Heart left ventricle (tissue), 16 donors: ENCODE measurements around the gene CCR2. TPM values are rescaled to one million over a fixed set of nuclear protein-coding genes. Genes with fewer than 3 reads are reported as not detected.

Source experiments
- ATAC-seq, 4 donors: fragments of 200-7000 bp; cut with Tn5 transposase; one replicate each; pipeline ENCODE4 v1.9.1; 2020 to 2022; ENCODE audit warnings: moderate library complexity in 4 of 4, mild to moderate bottlenecking in 3 of 4, moderate number of reproducible peaks in 1 of 4
- DNase-seq, 5 donors: peaks; one replicate each; pipeline ENCODE4 v3.0.0-alpha.2; 2020
- H3K27ac ChIP-seq, 12 donors: fragments of 200-600 bp; sonication (generic) in 4 of 12; one replicate each; pipeline versions ENCODE4 v1.5.0 to v1.8.0; 2016 to 2022; ENCODE audit warnings: mild to moderate bottlenecking in 2 of 12
- H3K27me3 ChIP-seq, 9 donors: fragments of 200-600 bp; sonication (generic) in 2 of 9; one replicate each; pipeline versions ENCODE4 v1.5.1 to v1.8.0; 2016 to 2022; ENCODE audit warnings: mild to moderate bottlenecking in 3 of 9
- H3K36me3 ChIP-seq, 9 donors: fragments of 200-600 bp; sonication (generic) in 2 of 9; one replicate each; pipeline versions ENCODE4 v1.5.0 to v1.8.0; 2018 to 2022; ENCODE audit warnings: mild to moderate bottlenecking in 2 of 9
- H3K4me1 ChIP-seq, 12 donors: fragments of 200-600 bp; sonication (generic) in 4 of 12; one replicate each; pipeline versions ENCODE4 v1.5.0 to v1.8.0; 2016 to 2022; ENCODE audit warnings: mild to moderate bottlenecking in 3 of 12
- H3K4me3 ChIP-seq, 12 donors: fragments of 200-600 bp; sonication (generic) in 4 of 12; one replicate each; pipeline versions ENCODE4 v1.5.0 to v1.8.0; 2017 to 2022; ENCODE audit warnings: mild to moderate bottlenecking in 9 of 12, moderate library complexity in 4 of 12
- H3K9me3 ChIP-seq, 12 donors: fragments of 200-600 bp; sonication (generic) in 4 of 12; one replicate each; pipeline versions ENCODE4 v1.5.0 to v1.8.0; 2016 to 2022; ENCODE audit warnings: mild to moderate bottlenecking in 1 of 12
- CTCF ChIP-seq, 12 donors: fragments of 200-600 bp; sonication (generic) in 4 of 12; IDR thresholded peaks; one replicate each; pipeline versions ENCODE4 v1.5.0 to v1.8.0; 2018 to 2022; ENCODE audit warnings: antibody characterized with exemption in 12 of 12, mild to moderate bottlenecking in 5 of 12
- POLR2A ChIP-seq, 2 donors: fragments of 450-650 bp; IDR thresholded peaks; one replicate each; pipeline ENCODE4 v1.6.1; 2017; ENCODE audit warnings: antibody characterized with exemption in 2 of 2, mild to moderate bottlenecking in 2 of 2, moderate library complexity in 2 of 2
- WGBS, 4 donors: extraction: QIAGEN DNeasy Blood & Tissue Kit in 2 of 4; methylation state at CpG; one replicate each; pipeline versions ENCODE4 v1.1.5 to v1.1.7; 2013 to 2018; 5-methylcytosine and 5-hydroxymethylcytosine counted together
- intact Hi-C, 10 donors: fragments of 100-400 bp; cut with DNase I; formaldehyde crosslinking; loops; one replicate each; pipeline versions ENCODE4 v1.11.1 to v1.14.2; 2022
- polyA plus RNA-seq, 2 donors: library from polyadenylated mRNA; stranded (reverse); fragments of 200-250 nt; gene quantifications; one replicate each; pipeline ENCODE4 v1.2.3, GENCODE V29; 2013
- total RNA-seq, 9 donors: library from RNA; depleted of rRNA in 2 of 9; stranded (reverse); fragments of >200 nt in 2 of 9; fragmentation: NEBNext Ultra II Directional in 3 of 9; extraction: Animal tissue kit (Norgen Biotek cat#: 25700) in 3 of 9; gene quantifications; one replicate each; pipeline versions ENCODE4 v1.1.0 to v1.2.4, GENCODE V29; 2016 to 2023
- donor health status: ischemic (EF 13 %, LVEDD 7.1; RV severe dilation, severe dysfunction).
- donor health status: healthy with polysubstance abuse.
- donor health status: DM: no; HTN: yes; CAD: no.
- donor health status: DM: no; HTN: no; CAD: no.
- donor health status: ischemic (EF 25% LVEDD 6.9; RV normal size, moderate dysfunction).
- donor health status: ischemic (EF 25% LVEDD 5.7; RV mildly dilated, moderate dysfunction).
- donor health status: healthy.
- donor health status: DM: yes; HTN: yes; CAD: no.
- donor health status: ischemic (EF 35%, LVEDD 5.7; RV mildly dilated, moderate dysfunction).
- donor health status: nonischemic (EF 11% LVEDD 7.7; RV severe dilation, severe dysfunction).
- donor health status: DM: yes; HTN: yes; CAD: no.
- donor health status: PGD.
- donor health status: ischemic (EF 29% LVEDD 5.4; RV normal size, mild dysfunction).
- donor health status: nonischemic (EF 23%, LVEDD 6.1; RV moderate dilation, normal function).

Gene CCR2
- total and polyA plus RNA-seq, 11 donors: 0.23 to 10.5 (median 0.93) TPM

GRCh38 chr3:46361408-46362283 lies 7.7 kb downstream of the CCR2 start:
- TF ChIP-seq CTCF (IDR thresholded peaks at IDR 0.05) (no peak), POLR2A (IDR thresholded peaks at IDR 0.05) (no peak)
- no peak overlapping the region for H3K4me3 ChIP-seq
- intact Hi-C loops: loop anchor here in 1 of 10 donors (10.0 kb wide), 1 partner anchor 147 kb away; no protein-coding TSS in a partner anchor
- H3K9me3 ChIP-seq: no peaks in the 10 kb centered on the region
- peaks cover 0 to 11% (median 0%) of the 10 kb centered on the region in 9 donors for H3K27me3 ChIP-seq
- peak overlapping the region in 1 of 12 donors; percentile 77 for H3K27ac ChIP-seq
- H3K36me3 ChIP-seq: no peaks in the 10 kb centered on the region
- DNase-seq: peak in 2 of 5 donors; percentile 38 to 53
- H3K4me1 ChIP-seq: peaks cover 0 to 54% (median 0%) of the 10 kb centered on the region in 12 donors
- peak in 3 of 4 donors; percentile 44 to 90 (median 82) for ATAC-seq
- 68 to 75% (median 72%) methylated on average over 8 of the region's 8 CpGs for WGBS, 4 donors

DNA sequence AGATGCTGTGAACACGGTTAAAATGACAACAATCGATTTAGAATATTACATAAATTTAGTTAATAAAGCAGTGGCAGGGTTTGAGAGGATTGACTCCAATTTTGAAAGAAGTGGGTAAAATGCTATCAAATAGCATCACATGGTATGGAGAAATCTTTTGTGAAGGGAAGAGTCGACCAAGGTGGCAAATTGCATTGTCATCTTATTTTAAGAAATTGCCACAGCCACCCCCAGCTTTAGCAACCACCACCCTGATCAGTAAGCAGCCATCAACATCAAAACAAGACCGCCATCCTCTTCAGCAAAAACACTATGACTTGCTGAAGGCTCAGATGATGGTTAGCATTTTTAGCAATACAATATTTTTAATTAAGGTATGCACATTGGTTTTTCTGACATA lies 11.1 kb downstream of the CCR2 start:
- ATAC-seq: no peak
- H3K4me1 ChIP-seq: peaks cover 0 to 41% (median 0%) of the 10 kb centered on the region in 12 donors
- H3K36me3 ChIP-seq: no peaks in the 10 kb centered on the region
- DNase-seq: no peak
- intact Hi-C loops: loop anchor here in 1 of 10 donors (10.0 kb wide), 1 partner anchor 150 kb away; no protein-coding TSS in a partner anchor
- no peak for TF ChIP-seq CTCF (IDR thresholded peaks at IDR 0.05)
- no peak overlapping the region for H3K27ac ChIP-seq
- H3K4me3 ChIP-seq: no peak overlapping the region
- 85 to 86% (median 85%) methylated on average over 4 of the region's 4 CpGs for WGBS, 4 donors
- peaks cover 0 to 28% (median 0%) of the 10 kb centered on the region in 9 donors for H3K27me3 ChIP-seq
- H3K9me3 ChIP-seq: no peaks in the 10 kb centered on the region

DNA sequence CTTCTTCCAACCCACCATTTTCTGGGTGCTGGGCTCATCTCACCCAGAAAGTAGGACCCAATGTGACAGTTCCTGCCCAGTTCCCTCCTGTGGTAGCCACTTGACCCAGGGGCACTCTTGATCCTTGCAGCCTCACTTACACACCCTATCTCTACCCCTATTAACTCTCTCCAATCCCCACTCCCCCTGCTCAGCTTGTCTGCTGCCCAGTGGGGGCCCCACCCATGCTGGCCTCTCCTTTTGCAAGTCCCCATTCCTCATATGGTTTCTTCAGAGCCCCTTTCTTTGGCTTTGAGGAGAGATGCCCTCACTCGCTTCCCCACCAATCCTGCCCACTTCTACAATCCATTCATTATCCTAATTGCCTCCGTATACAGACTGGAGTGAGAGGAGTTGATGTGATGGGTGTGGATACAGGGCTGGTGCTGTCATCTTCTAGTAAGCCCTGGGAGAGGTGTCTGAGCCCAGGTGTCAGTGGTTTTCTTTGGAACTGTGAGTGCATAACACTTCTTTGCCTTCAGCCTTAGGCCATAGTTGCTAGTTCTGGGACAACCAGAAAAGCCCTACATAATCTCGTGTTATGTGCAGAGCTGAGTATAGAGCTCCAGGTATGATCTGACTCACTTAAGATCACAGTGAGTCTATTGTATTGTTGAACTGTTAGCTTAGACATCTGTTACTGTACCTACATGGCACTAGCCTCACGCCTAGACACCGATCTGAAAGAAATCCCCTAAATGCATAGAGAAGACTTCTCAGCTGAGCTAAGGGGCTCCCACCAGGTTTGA lies 12.0 kb downstream of the CCR2 start:
- ATAC-seq: no peak
- H3K27ac ChIP-seq: no peak overlapping the region
- peaks cover 0 to 41% (median 0%) of the 10 kb centered on the region in 12 donors for H3K4me1 ChIP-seq
- no peak overlapping the region for H3K4me3 ChIP-seq
- intact Hi-C loops: loop anchor here in 1 of 10 donors (10.0 kb wide), 1 partner anchor 151 kb away; no protein-coding TSS in a partner anchor
- no peak for DNase-seq
- peaks cover 0 to 28% (median 0%) of the 10 kb centered on the region in 9 donors for H3K27me3 ChIP-seq
- no peaks in the 10 kb centered on the region for H3K36me3 ChIP-seq
- H3K9me3 ChIP-seq: no peaks in the 10 kb centered on the region
- TF ChIP-seq CTCF (IDR thresholded peaks at IDR 0.05) (no peak), POLR2A (IDR thresholded peaks at IDR 0.05) (no peak)
- WGBS, 4 donors: 92 to 97% (median 94%) methylated on average over 5 of the region's 5 CpGs
